Vagina (tissue), 2 donors: ENCODE results near the gene ARVCF. TPM values are rescaled to one million over a fixed set of nuclear protein-coding genes. Genes with fewer than 3 reads are reported as not detected.

Source experiments
- DNase-seq, 2 donors: peaks; one replicate each; pipeline ENCODE4 v3.0.0-alpha.2; 2017; ENCODE audit errors: extremely low spot score in 2 of 2
- H3K27ac ChIP-seq: fragments of 200-600 bp; sonication (generic); one replicate; pipeline ENCODE4 v1.5.1; 2019
- H3K27me3 ChIP-seq: fragments of 200-600 bp; sonication (generic); one replicate; pipeline ENCODE4 v1.5.1; 2019
- H3K36me3 ChIP-seq, 2 donors: fragments of 200-600 bp; sonication (generic); one replicate each; pipeline ENCODE4 v1.5.1; 2017 to 2019
- H3K4me1 ChIP-seq: fragments of 200-600 bp; sonication (generic); one replicate; pipeline ENCODE4 v1.5.1; 2019
- H3K4me3 ChIP-seq, 2 donors: fragments of 200-600 bp; sonication (generic); 1 replicate in 1 of 2; 2 replicates in 1 of 2; pipeline ENCODE4 v1.5.1; 2016 to 2019
- H3K9me3 ChIP-seq: fragments of 200-600 bp; sonication (generic); one replicate; pipeline ENCODE4 v1.5.1; 2019
- CTCF ChIP-seq, 3 experiments: fragments of 450-650 bp in 2 of 3; fragments of 200-600 bp in 1 of 3; sonication (generic) in 1 of 3; IDR thresholded peaks; one replicate each; pipeline ENCODE4 v1.5.1; 2017 to 2019; ENCODE audit warnings: antibody characterized with exemption in 3 of 3, mild to moderate bottlenecking in 2 of 3, moderate library complexity in 2 of 3
- POLR2A ChIP-seq, 2 donors: fragments of 450-650 bp; IDR thresholded peaks; one replicate each; pipeline ENCODE4 v1.6.1; 2017; ENCODE audit warnings: antibody characterized with exemption in 2 of 2, mild to moderate bottlenecking in 2 of 2, moderate library complexity in 2 of 2
- POLR2AphosphoS5 ChIP-seq, 2 donors: sonication (generic); formaldehyde crosslinking; IDR thresholded peaks; one replicate each; pipeline ENCODE4 v1.9.0; 2017; ENCODE audit warnings: antibody characterized with exemption in 2 of 2, mild to moderate bottlenecking in 2 of 2, low read depth in 1 of 2; ENCODE audit not compliant: insufficient read depth in 1 of 2
- intact Hi-C: fragments of 100-400 bp; cut with DNase I; formaldehyde crosslinking; loops from one replicate; pipeline ENCODE4 v1.15.1; 2023
- total RNA-seq: library from RNA; depleted of rRNA; stranded (reverse); fragments of >200 nt; gene quantifications from one replicate; pipeline ENCODE4 v1.2.3, GENCODE V29; 2016

ARVCF gene
- total RNA-seq, 1 donor from 2014 or later: 10.8 TPM

GRCh38 chr22:19990609-19991394, 25.8 kb downstream of the ARVCF start:
- H3K4me1 ChIP-seq: peaks cover 17% of the 10 kb centered on the region
- intact Hi-C loops: no loop called here

GRCh38 chr22:19990188-19990587, 26.4 kb downstream of the ARVCF start:
- Histone ChIP-seq H3K9me3 (no peaks in the 10 kb centered on the region), H3K36me3 (no peaks in the 10 kb centered on the region), H3K4me1 (peaks cover 17% of the 10 kb centered on the region), H3K4me3 (no peak overlapping the region), H3K27ac (no peak overlapping the region), H3K27me3 (no peaks in the 10 kb centered on the region)
- intact Hi-C loops: no loop called here
- no peak for DNase-seq
- TF ChIP-seq POLR2AphosphoS5 (IDR thresholded peaks at IDR 0.05; ENCODE audit: insufficient read depth in 1 of 2, low read depth in 1 of 2): no peak
- no peak for TF ChIP-seq POLR2A (IDR thresholded peaks at IDR 0.05)
- TF ChIP-seq CTCF (IDR thresholded peaks at IDR 0.05): no peak

More at GRCh38 chr22:19990609-19991394, 25.8 kb downstream of the ARVCF start:
- Histone ChIP-seq H3K4me3 (no peak overlapping the region), H3K27ac (no peak overlapping the region), H3K9me3 (no peaks in the 10 kb centered on the region), H3K27me3 (no peaks in the 10 kb centered on the region), H3K36me3 (no peaks in the 10 kb centered on the region)
- DNase-seq: no peak
- TF ChIP-seq POLR2A (IDR thresholded peaks at IDR 0.05) (no peak), POLR2AphosphoS5 (IDR thresholded peaks at IDR 0.05; ENCODE audit: insufficient read depth in 1 of 2, low read depth in 1 of 2) (no peak), CTCF (IDR thresholded peaks at IDR 0.05) (no peak)

- H3K36me3 ChIP-seq: no peaks in the 10 kb centered on the region
- H3K4me3 ChIP-seq: no peak overlapping the region
- TF ChIP-seq POLR2AphosphoS5 (IDR thresholded peaks at IDR 0.05; ENCODE audit: insufficient read depth in 1 of 2, low read depth in 1 of 2): no peak
- no peak for TF ChIP-seq POLR2A (IDR thresholded peaks at IDR 0.05)
- TF ChIP-seq CTCF (IDR thresholded peaks at IDR 0.05): no peak
- no peak for DNase-seq
- no peaks in the 10 kb centered on the region for H3K27me3 ChIP-seq
- no peaks in the 10 kb centered on the region for H3K9me3 ChIP-seq
- H3K27ac ChIP-seq: no peak overlapping the region
- intact Hi-C loops: no loop called here
- peaks cover 21% of the 10 kb centered on the region for H3K4me1 ChIP-seq
Measured at GRCh38 chr22:19989725-19990067, 26.9 kb downstream of the ARVCF start.

- Histone ChIP-seq H3K4me1 (peaks cover 26% of the 10 kb centered on the region), H3K9me3 (no peaks in the 10 kb centered on the region), H3K4me3 (no peak overlapping the region), H3K36me3 (no peaks in the 10 kb centered on the region), H3K27ac (no peak overlapping the region), H3K27me3 (no peaks in the 10 kb centered on the region)
- intact Hi-C loops: no loop called here
- no peak for DNase-seq
- TF ChIP-seq POLR2AphosphoS5 (IDR thresholded peaks at IDR 0.05; ENCODE audit: insufficient read depth in 1 of 2, low read depth in 1 of 2): no peak
- no peak for TF ChIP-seq CTCF (IDR thresholded peaks at IDR 0.05)
- TF ChIP-seq POLR2A (IDR thresholded peaks at IDR 0.05): no peak
Measured at GRCh38 chr22:19988965-19989724, 27.5 kb downstream of the ARVCF start.
